ENCODE measurements around the gene ADH4.

ADH4 gene

DNA sequence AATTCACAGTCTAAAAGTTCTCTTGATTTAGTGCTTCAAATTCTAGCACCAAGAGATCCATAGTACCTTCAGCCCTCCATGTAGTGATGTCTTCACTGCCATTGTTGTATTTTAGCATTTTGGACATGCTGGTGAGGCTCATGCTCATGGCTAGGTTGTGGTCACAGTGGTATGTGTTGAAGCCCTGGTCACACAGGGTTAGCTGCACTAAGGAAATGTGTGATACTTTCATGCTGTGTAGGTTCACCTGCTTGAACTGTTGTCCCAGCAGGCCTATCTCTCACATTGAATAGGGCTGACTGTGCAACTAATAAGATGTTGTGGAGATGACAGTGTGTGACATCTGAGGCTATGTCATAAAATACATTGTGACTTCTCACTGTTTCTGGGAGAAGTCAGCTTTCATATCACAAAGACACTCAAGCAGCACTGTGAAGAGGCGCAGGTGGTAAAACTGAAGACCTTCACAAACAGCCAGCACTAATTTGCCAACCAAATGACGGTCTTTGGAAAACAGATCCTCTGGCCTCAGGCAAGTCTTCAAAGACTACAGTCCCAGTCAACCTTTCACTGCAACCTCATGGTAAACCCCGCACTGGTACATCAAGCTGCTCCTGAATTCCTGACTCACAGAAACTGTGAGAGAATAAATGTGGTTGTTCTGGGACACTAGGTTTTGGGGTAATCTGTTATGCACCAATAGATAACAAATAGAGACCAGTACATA is 17.4 kb upstream of the ADH4 start:
- TF ChIP-seq, protein P1, sequence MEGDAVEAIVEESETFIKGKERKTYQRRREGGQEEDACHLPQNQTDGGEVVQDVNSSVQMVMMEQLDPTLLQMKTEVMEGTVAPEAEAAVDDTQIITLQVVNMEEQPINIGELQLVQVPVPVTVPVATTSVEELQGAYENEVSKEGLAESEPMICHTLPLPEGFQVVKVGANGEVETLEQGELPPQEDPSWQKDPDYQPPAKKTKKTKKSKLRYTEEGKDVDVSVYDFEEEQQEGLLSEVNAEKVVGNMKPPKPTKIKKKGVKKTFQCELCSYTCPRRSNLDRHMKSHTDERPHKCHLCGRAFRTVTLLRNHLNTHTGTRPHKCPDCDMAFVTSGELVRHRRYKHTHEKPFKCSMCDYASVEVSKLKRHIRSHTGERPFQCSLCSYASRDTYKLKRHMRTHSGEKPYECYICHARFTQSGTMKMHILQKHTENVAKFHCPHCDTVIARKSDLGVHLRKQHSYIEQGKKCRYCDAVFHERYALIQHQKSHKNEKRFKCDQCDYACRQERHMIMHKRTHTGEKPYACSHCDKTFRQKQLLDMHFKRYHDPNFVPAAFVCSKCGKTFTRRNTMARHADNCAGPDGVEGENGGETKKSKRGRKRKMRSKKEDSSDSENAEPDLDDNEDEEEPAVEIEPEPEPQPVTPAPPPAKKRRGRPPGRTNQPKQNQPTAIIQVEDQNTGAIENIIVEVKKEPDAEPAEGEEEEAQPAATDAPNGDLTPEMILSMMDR (IDR thresholded peaks at IDR 0.05; ENCODE audit: poor library complexity, severe bottlenecking), result no peak
- DNase-seq (ENCODE audit: low spot score) (no peak), ATAC-seq (ENCODE audit: low read depth) (no peak)
- H3K27ac ChIP-seq (ENCODE audit: poor library complexity, severe bottlenecking), result no peak overlapping the region
- no peak overlapping the region for H3K4me3 ChIP-seq (ENCODE audit: severe bottlenecking)
- no peaks in the 10 kb centered on the region for H3K36me3 ChIP-seq (ENCODE audit: low read depth)
- H3K9me3 ChIP-seq (ENCODE audit: severe bottlenecking), result no peaks in the 10 kb centered on the region
- H3K4me1 ChIP-seq (ENCODE audit: insufficient read depth, poor library complexity, severe bottlenecking), result no peaks in the 10 kb centered on the region
- no peaks in the 10 kb centered on the region for H3K27me3 ChIP-seq (ENCODE audit: insufficient read depth, poor library complexity, severe bottlenecking)

DNA sequence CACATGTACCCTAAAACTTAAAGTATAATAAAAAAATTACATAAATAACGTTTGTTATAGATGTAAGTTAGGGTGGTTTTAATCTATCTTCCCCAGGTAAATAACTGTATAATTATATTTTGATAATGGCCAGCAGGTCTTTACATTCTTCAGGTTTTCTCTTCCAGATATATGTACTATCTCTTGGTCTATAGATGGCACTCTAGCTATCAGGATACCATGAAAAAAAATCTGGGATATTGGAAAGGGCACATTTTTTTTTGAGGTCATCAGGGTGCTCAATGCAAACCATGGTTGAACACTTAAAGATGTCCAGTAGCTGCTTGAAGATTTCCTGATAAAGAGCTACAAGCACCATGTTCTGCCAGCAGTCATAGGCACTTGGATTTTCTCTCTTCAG is 15.6 kb upstream of the ADH4 start:
- no peaks in the 10 kb centered on the region for H3K27me3 ChIP-seq (ENCODE audit: insufficient read depth, poor library complexity, severe bottlenecking)
- no peaks in the 10 kb centered on the region for H3K4me1 ChIP-seq (ENCODE audit: insufficient read depth, poor library complexity, severe bottlenecking)
- no peak overlapping the region for H3K4me3 ChIP-seq (ENCODE audit: severe bottlenecking)
- TF ChIP-seq, protein P1 (IDR thresholded peaks at IDR 0.05; ENCODE audit: poor library complexity, severe bottlenecking), result peak; percentile 42
- ATAC-seq (ENCODE audit: low read depth), result no peak
- H3K36me3 ChIP-seq (ENCODE audit: low read depth), result no peaks in the 10 kb centered on the region
- no peaks in the 10 kb centered on the region for H3K9me3 ChIP-seq (ENCODE audit: severe bottlenecking)
- DNase-seq (ENCODE audit: low spot score), result no peak
- no peak overlapping the region for H3K27ac ChIP-seq (ENCODE audit: poor library complexity, severe bottlenecking)

DNA sequence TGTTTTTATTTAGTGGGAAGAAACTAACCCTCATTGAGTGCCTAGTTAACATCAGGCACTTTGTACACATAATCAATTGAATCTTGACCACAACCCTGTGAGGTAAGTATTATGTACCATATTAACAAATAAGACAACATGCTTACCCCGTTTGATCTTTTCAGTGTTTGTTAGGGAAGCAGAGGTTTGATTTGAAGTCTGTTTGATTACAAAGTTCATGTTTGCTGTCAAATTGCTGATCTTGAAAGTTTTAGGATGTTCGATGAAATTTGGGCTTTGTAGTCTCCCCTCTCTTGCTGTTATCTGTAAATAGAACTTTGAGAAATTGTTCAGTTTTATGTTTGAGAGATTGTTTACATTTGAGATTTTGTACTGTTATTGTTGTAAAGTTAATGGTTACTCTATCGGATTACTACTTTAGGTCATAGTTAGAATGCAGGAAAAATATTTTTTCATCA is 13.4 kb upstream of the ADH4 start:
- no peaks in the 10 kb centered on the region for H3K4me1 ChIP-seq (ENCODE audit: insufficient read depth, poor library complexity, severe bottlenecking)
- H3K36me3 ChIP-seq (ENCODE audit: low read depth), result no peaks in the 10 kb centered on the region
- H3K9me3 ChIP-seq (ENCODE audit: severe bottlenecking), result no peaks in the 10 kb centered on the region
- H3K4me3 ChIP-seq (ENCODE audit: severe bottlenecking), result no peak overlapping the region
- TF ChIP-seq, protein P1 (IDR thresholded peaks at IDR 0.05; ENCODE audit: poor library complexity, severe bottlenecking), result no peak
- DNase-seq (ENCODE audit: low spot score), result no peak
- no peaks in the 10 kb centered on the region for H3K27me3 ChIP-seq (ENCODE audit: insufficient read depth, poor library complexity, severe bottlenecking)
- no peak overlapping the region for H3K27ac ChIP-seq (ENCODE audit: poor library complexity, severe bottlenecking)
- no peak for ATAC-seq (ENCODE audit: low read depth)

DNA sequence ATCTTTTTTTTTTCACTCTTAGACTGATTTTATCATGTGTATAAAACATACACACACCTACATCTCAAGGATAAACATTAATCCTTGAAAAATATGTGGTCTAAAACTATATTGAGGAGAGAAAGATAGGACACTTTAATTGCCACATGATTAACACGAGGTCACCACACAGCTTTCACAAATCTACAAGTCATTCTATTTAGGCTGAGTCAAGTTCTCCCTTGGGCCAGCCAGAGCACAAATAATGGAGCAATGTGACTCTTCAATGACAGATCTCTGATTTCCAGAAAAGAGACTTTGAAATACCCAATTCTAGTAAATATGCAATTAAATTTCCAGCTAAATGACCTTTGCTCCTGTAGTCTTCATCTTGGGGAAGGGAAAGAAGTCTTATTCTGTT is 12.9 kb upstream of the ADH4 start:
- TF ChIP-seq, protein P1 (IDR thresholded peaks at IDR 0.05; ENCODE audit: poor library complexity, severe bottlenecking), result no peak
- DNase-seq (ENCODE audit: low spot score), result no peak
- H3K36me3 ChIP-seq (ENCODE audit: low read depth), result no peaks in the 10 kb centered on the region
- H3K4me1 ChIP-seq (ENCODE audit: insufficient read depth, poor library complexity, severe bottlenecking), result no peaks in the 10 kb centered on the region
- H3K4me3 ChIP-seq (ENCODE audit: severe bottlenecking), result no peak overlapping the region
- H3K27me3 ChIP-seq (ENCODE audit: insufficient read depth, poor library complexity, severe bottlenecking), result no peaks in the 10 kb centered on the region
- no peaks in the 10 kb centered on the region for H3K9me3 ChIP-seq (ENCODE audit: severe bottlenecking)
- ATAC-seq (ENCODE audit: low read depth), result no peak
- no peak overlapping the region for H3K27ac ChIP-seq (ENCODE audit: poor library complexity, severe bottlenecking)

DNA sequence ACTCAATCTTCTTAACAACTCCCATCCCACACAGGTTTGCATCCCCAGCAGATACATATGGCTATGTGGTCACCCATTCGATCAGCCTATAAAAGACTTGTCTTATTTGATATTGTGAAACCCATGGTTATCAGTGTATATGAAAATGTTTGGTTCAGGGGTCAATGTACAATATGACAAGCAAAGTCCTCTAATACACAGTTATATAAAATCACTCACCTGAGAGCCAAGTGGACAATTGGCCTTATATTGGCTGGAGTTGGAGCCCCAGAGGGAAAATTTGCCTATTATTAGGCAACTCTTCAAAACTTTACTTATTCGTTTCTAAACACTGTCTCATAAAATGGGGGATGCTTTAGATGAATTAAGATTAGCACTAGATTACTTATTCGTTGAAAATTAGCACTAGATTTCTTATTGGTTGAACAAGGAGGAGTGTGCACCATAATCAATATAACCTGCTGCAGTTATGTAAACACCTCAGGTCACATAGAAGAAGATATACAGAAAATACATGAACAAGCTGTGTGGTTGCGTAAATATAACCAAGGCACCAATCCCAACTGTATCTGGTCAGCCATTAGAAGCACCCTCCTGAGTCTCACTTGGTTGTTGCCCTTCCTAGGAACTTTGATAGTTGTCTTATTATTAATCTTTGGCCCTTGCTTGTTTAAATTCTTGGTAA is 10.7 kb upstream of the ADH4 start:
- no peaks in the 10 kb centered on the region for H3K9me3 ChIP-seq (ENCODE audit: severe bottlenecking)
- no peak overlapping the region for H3K4me3 ChIP-seq (ENCODE audit: severe bottlenecking)
- no peak overlapping the region for H3K27ac ChIP-seq (ENCODE audit: poor library complexity, severe bottlenecking)
- no peaks in the 10 kb centered on the region for H3K36me3 ChIP-seq (ENCODE audit: low read depth)
- no peak for DNase-seq (ENCODE audit: low spot score)
- ATAC-seq (ENCODE audit: low read depth), result no peak
- no peaks in the 10 kb centered on the region for H3K27me3 ChIP-seq (ENCODE audit: insufficient read depth, poor library complexity, severe bottlenecking)
- no peaks in the 10 kb centered on the region for H3K4me1 ChIP-seq (ENCODE audit: insufficient read depth, poor library complexity, severe bottlenecking)
- TF ChIP-seq, protein P1 (IDR thresholded peaks at IDR 0.05; ENCODE audit: poor library complexity, severe bottlenecking), result no peak

Measured in RWPE2 (cell line).